OCI-LY3 (cell line): ENCODE data around the gene COL9A2.

Experiments
- CTCF ChIP-seq: fragments of 200-600, 300-600 bp; sonication (generic); IDR thresholded peaks from 2 replicates; pipeline ENCODE4 v1.5.1; 2014; ENCODE audit warnings: antibody characterized with exemption, low read length, low read depth
- EZH2phosphoT487 ChIP-seq: fragments of 200-600 bp; shearing (Covaris generic); IDR thresholded peaks from 2 replicates; pipeline ENCODE4 v1.6.1; 2018; ENCODE audit warnings: antibody characterized with exemption, mixed run types, low read depth

- TF ChIP-seq EZH2phosphoT487: no peak
- no peak for TF ChIP-seq CTCF
Observed at GRCh38 chr1:40303051-40303771, 13.9 kb downstream of the COL9A2 start.
